ENCODE data around the gene OR8K5.

Gene OR8K5

GRCh38 chr11:56140151-56140661 is 19.9 kb downstream of the OR8K5 start, which contains the start of gene OR8J3:
Gene OR8J3 (minus strand): TSS chr11:56140201. CDS start chr11:56137718, 2,483 bp downstream.
- Histone ChIP-seq H3K4ac (ENCODE audit: low read depth, low read length) (no peak within 1 kb of the TSS), H4K8ac (ENCODE audit: low read depth, low read length) (no peak within 1 kb of the TSS), H4K5ac (ENCODE audit: low read length) (no peak within 1 kb of the TSS), H3K27me3 (ENCODE audit: insufficient read depth, low read length, poor library complexity) (no peaks in the 10 kb centered on the region), H2BK5ac (ENCODE audit: low read length) (no peak within 1 kb of the TSS), H3K4me1 (ENCODE audit: control insufficient read depth, low read depth, low read length) (no peaks in the 10 kb centered on the region), H2BK15ac (replicated peaks; ENCODE audit: low read depth) (no peak within 1 kb of the TSS), H3K4me3 (ENCODE audit: low read length) (no peak within 1 kb of the TSS), H3K79me2 (ENCODE audit: control insufficient read depth, insufficient read depth, low read length) (no peaks in the 10 kb centered on the region), H3K23ac (ENCODE audit: low read length) (no peak within 1 kb of the TSS), H3K56ac (ENCODE audit: low read length) (no peak within 1 kb of the TSS), H3K79me1 (ENCODE audit: low read length) (no peaks in the 10 kb centered on the region), H3K9ac (ENCODE audit: low read length) (no peak within 1 kb of the TSS), H3K27ac (ENCODE audit: low read depth, low read length) (no peak within 1 kb of the TSS), H3K18ac (ENCODE audit: low read length) (no peak within 1 kb of the TSS), H2AK5ac (ENCODE audit: low read length) (no peak within 1 kb of the TSS), H3K4me2 (ENCODE audit: low read length) (no peak within 1 kb of the TSS), H2BK120ac (ENCODE audit: low read depth, low read length) (no peak within 1 kb of the TSS), H3K36me3 (ENCODE audit: control insufficient read depth, insufficient read depth, low read length) (no peaks in the 10 kb centered on the region)
- no peak for DNase-seq

GRCh38 chr11:56122073-56122472 is 38.0 kb downstream of the OR8K5 start, which contains the start of gene OR8H3:
Gene OR8H3 (plus strand): TSS chr11:56122373. CDS start chr11:56122373, 0 bp downstream.
- Histone ChIP-seq H2BK120ac (ENCODE audit: low read depth, low read length) (no peak within 1 kb of the TSS), H4K5ac (ENCODE audit: low read length) (no peak within 1 kb of the TSS), H3K4me1 (ENCODE audit: control insufficient read depth, low read depth, low read length) (no peaks in the 10 kb centered on the region), H2AK5ac (ENCODE audit: low read length) (no peak within 1 kb of the TSS), H3K4me2 (ENCODE audit: low read length) (no peak within 1 kb of the TSS), H3K36me3 (ENCODE audit: control insufficient read depth, insufficient read depth, low read length) (no peaks in the 10 kb centered on the region), H3K4me3 (ENCODE audit: low read length) (no peak within 1 kb of the TSS), H3K4ac (ENCODE audit: low read depth, low read length) (no peak within 1 kb of the TSS), H3K56ac (ENCODE audit: low read length) (no peak within 1 kb of the TSS), H3K79me1 (ENCODE audit: low read length) (no peaks in the 10 kb centered on the region), H3K9ac (ENCODE audit: low read length) (no peak within 1 kb of the TSS), H3K18ac (ENCODE audit: low read length) (no peak within 1 kb of the TSS), H3K27ac (ENCODE audit: low read depth, low read length) (no peak within 1 kb of the TSS), H3K79me2 (ENCODE audit: control insufficient read depth, insufficient read depth, low read length) (no peaks in the 10 kb centered on the region), H2BK5ac (ENCODE audit: low read length) (no peak within 1 kb of the TSS), H4K8ac (ENCODE audit: low read depth, low read length) (no peak within 1 kb of the TSS), H2BK15ac (replicated peaks; ENCODE audit: low read depth) (no peak within 1 kb of the TSS), H3K27me3 (ENCODE audit: insufficient read depth, low read length, poor library complexity) (no peaks in the 10 kb centered on the region), H3K23ac (ENCODE audit: low read length) (no peak within 1 kb of the TSS)
- DNase-seq: no peak
- no CpG with 5 or more reads among the region's 6 CpGs for WGBS (ENCODE audit: extremely low coverage, insufficient coverage, low lambda C conversion rate)
